MCF 10A (cell line): ENCODE measurements around the gene FRAS1. TPM values are rescaled to one million over a fixed set of nuclear protein-coding genes. Genes with fewer than 3 reads are reported as not detected.

Experiments used
- BruUV-seq: library from RNA; stranded (reverse); fragments of 400-500 nt; replicated peaks from 2 replicates; lab custom pipeline; 2021; lab: Mats Ljungman, UMichigan
- CTCF ChIA-PET: fragments of 300-600 bp; sonication (Branson Sonifier 250); formaldehyde crosslinking; extraction: SDS; loops from one replicate; lab custom pipeline; 2021; ENCODE audit warnings: antibody characterized with exemption, inconsistent platforms; lab: Yijun Ruan, JAX
- POLR2A ChIA-PET: fragments of 300-600, 350-650 bp; sonication (Branson Sonifier 250); formaldehyde crosslinking; extraction: SDS; loops from one replicate; lab custom pipeline; 2020; ENCODE audit warnings: antibody characterized with exemption, inconsistent platforms; lab: Yijun Ruan, JAX
- DNase-seq: peaks from one replicate; pipeline ENCODE4 v3.0.0-alpha.2; 2018; ENCODE audit not compliant: unreplicated experiment
- H3K27ac Mint-ChIP-seq: one replicate; pipeline ENCODE4 v1.8.0; 2022; ENCODE audit warnings: mild to moderate bottlenecking, low read depth, mixed read lengths; ENCODE audit not compliant: unreplicated experiment
- H3K27me3 Mint-ChIP-seq: one replicate; pipeline ENCODE4 v1.8.0; 2022; ENCODE audit warnings: mixed read lengths; ENCODE audit not compliant: insufficient read depth, unreplicated experiment
- H3K36me3 Mint-ChIP-seq: one replicate; pipeline ENCODE4 v1.8.0; 2022; ENCODE audit warnings: mild to moderate bottlenecking, moderate library complexity, mixed read lengths; ENCODE audit not compliant: insufficient read depth, unreplicated experiment
- H3K4me1 Mint-ChIP-seq: one replicate; pipeline ENCODE4 v1.8.0; 2022; ENCODE audit warnings: mixed read lengths; ENCODE audit not compliant: insufficient read depth, unreplicated experiment
- H3K4me3 Mint-ChIP-seq: one replicate; pipeline ENCODE4 v1.8.0; 2022; ENCODE audit warnings: mild to moderate bottlenecking, moderate library complexity, mixed read lengths; ENCODE audit not compliant: unreplicated experiment
- H3K9me3 Mint-ChIP-seq: one replicate; pipeline ENCODE4 v1.8.0; 2022; ENCODE audit warnings: mixed read lengths; ENCODE audit not compliant: unreplicated experiment
- CTCF ChIP-seq: fragments of 200-600 bp; IDR thresholded peaks from one replicate; pipeline ENCODE4 v1.8.0; 2022; ENCODE audit warnings: antibody characterized with exemption, mild to moderate bottlenecking; ENCODE audit not compliant: unreplicated experiment
- intact Hi-C: fragments of 100-400 bp; cut with micrococcal nuclease; formaldehyde crosslinking; loops from 2 replicates; pipeline ENCODE4 v1.14.1; 2022
- total RNA-seq: library from RNA; stranded (reverse); gene quantifications from 2 replicates; pipeline ENCODE4 v1.2.3, GENCODE V29; 2022

Gene FRAS1
- total RNA-seq, 1 experiment from 2014 or later: 2.0 TPM

- intact Hi-C loops: no loop called here
- Mint-ChIP-seq H3K9me3 (no peaks in the 10 kb centered on the region), H3K27ac (no peak overlapping the region), H3K36me3 (no peaks in the 10 kb centered on the region), H3K27me3 (no peaks in the 10 kb centered on the region), H3K4me3 (no peak overlapping the region), H3K4me1 (no peaks in the 10 kb centered on the region)
- ChIA-PET POLR2A (interaction anchor here (0.6 to 0.9 kb wide), 2 partner anchors 16 kb away, joined by 3 read pairs; no protein-coding TSS in a partner anchor), CTCF (no interaction called here)
- DNase-seq: no peak
- BruUV-seq: no TSS peak
- no peak for TF ChIP-seq CTCF
These were observed 18.9 kb downstream of the FRAS1 start for GRCh38 chr4:78075986-78076385.

- BruUV-seq: no TSS peak
- no peak for TF ChIP-seq CTCF
- Mint-ChIP-seq H3K9me3 (no peaks in the 10 kb centered on the region), H3K27me3 (no peaks in the 10 kb centered on the region), H3K4me3 (no peak overlapping the region), H3K4me1 (no peaks in the 10 kb centered on the region), H3K27ac (no peak overlapping the region), H3K36me3 (no peaks in the 10 kb centered on the region)
- intact Hi-C loops: no loop called here
- CTCF ChIA-PET: no interaction called here
- POLR2A ChIA-PET: no interaction called here
- DNase-seq: no peak
These were observed 21.0 kb downstream of the FRAS1 start for GRCh38 chr4:78078101-78078500.

- Mint-ChIP-seq H3K36me3 (no peaks in the 10 kb centered on the region), H3K27ac (no peak overlapping the region), H3K27me3 (no peaks in the 10 kb centered on the region), H3K9me3 (no peaks in the 10 kb centered on the region), H3K4me1 (no peaks in the 10 kb centered on the region), H3K4me3 (no peak overlapping the region)
- no TSS peak for BruUV-seq
- no peak for TF ChIP-seq CTCF
- POLR2A ChIA-PET: interaction anchor here (1.0 kb wide), 1 partner anchor 10 kb away, joined by 3 read pairs; no protein-coding TSS in a partner anchor
- no peak for DNase-seq
- CTCF ChIA-PET: interaction anchor here (0.6 to 1.7 kb wide), 2 partner anchors 10 to 66 kb away, joined by 3 read pairs; no protein-coding TSS in a partner anchor
- intact Hi-C loops: no loop called here
These were observed 22.8 kb downstream of the FRAS1 start for GRCh38 chr4:78079726-78080430.

- H3K4me1 Mint-ChIP-seq: no peaks in the 10 kb centered on the region
These were observed 24.4 kb downstream of the FRAS1 start for GRCh38 chr4:78081541-78081940.

More at GRCh38 chr4:78081541-78081940, 24.4 kb downstream of the FRAS1 start:
- no peak for DNase-seq
- TF ChIP-seq CTCF: no peak
- Mint-ChIP-seq H3K9me3 (no peaks in the 10 kb centered on the region), H3K36me3 (no peaks in the 10 kb centered on the region), H3K4me3 (no peak overlapping the region), H3K27me3 (no peaks in the 10 kb centered on the region), H3K27ac (no peak overlapping the region)
- intact Hi-C loops: no loop called here
- ChIA-PET CTCF (interaction anchor here (0.9 to 1.7 kb wide), 3 partner anchors 9 to 22 kb away, joined by 3 to 6 read pairs (median 3); no protein-coding TSS in a partner anchor), POLR2A (no interaction called here)
- BruUV-seq: no TSS peak
